Spleen (tissue), 11 donors: Measurements from ENCODE around the gene SEZ6L2. TPM values are rescaled to one million over a fixed set of nuclear protein-coding genes. Genes with fewer than 3 reads are reported as not detected.
"Not testable (repeated sequence)": the region's sequence is repeated elsewhere in the genome, so short reads cannot be mapped to it uniquely, and the experiment has no call there.

ENCODE experiments used
- DNase-seq: peaks from one replicate; pipeline ENCODE4 v3.0.0-alpha.2; 2020
- H3K27ac ChIP-seq, 8 donors: fragments of 200-600 bp; sonication (generic) in 7 of 8; 1 replicate in 4 of 8; 2 replicates in 4 of 8; pipeline versions ENCODE4 v1.5.0 to v1.8.0; 2016 to 2021; ENCODE audit warnings: inconsistent platforms in 4 of 8, mild to moderate bottlenecking in 4 of 8, moderate library complexity in 1 of 8
- H3K27me3 ChIP-seq, 7 donors: fragments of 200-600 bp; sonication (generic) in 6 of 7; replicated peaks in 1 of 7; 1 replicate in 4 of 7; 2 replicates in 3 of 7; pipeline versions ENCODE4 v1.5.0 to v1.8.0; 2016 to 2021; ENCODE audit warnings: inconsistent platforms in 3 of 7, mild to moderate bottlenecking in 1 of 7
- H3K36me3 ChIP-seq, 6 donors: fragments of 200-600 bp; sonication (generic) in 5 of 6; 1 replicate in 4 of 6; 2 replicates in 2 of 6; pipeline versions ENCODE4 v1.5.0 to v1.8.0; 2016 to 2021; ENCODE audit warnings: inconsistent platforms in 2 of 6
- H3K4me1 ChIP-seq, 6 donors: fragments of 200-600 bp; sonication (generic) in 5 of 6; 1 replicate in 3 of 6; 2 replicates in 3 of 6; pipeline versions ENCODE4 v1.5.0 to v1.8.0; 2016 to 2021; ENCODE audit warnings: inconsistent platforms in 3 of 6
- H3K4me3 ChIP-seq, 8 donors: fragments of 200-600 bp; sonication (generic) in 7 of 8; 1 replicate in 4 of 8; 2 replicates in 4 of 8; pipeline versions ENCODE4 v1.5.0 to v1.8.0; 2016 to 2021; ENCODE audit warnings: inconsistent platforms in 4 of 8, mild to moderate bottlenecking in 4 of 8, moderate library complexity in 2 of 8
- H3K9me3 ChIP-seq, 8 donors: fragments of 200-600 bp; sonication (generic) in 7 of 8; 1 replicate in 4 of 8; 2 replicates in 4 of 8; pipeline versions ENCODE4 v1.5.0 to v1.8.0; 2016 to 2021; ENCODE audit warnings: inconsistent platforms in 4 of 8
- POLR2A ChIP-seq, 3 donors: fragments of 450-650 bp; IDR thresholded peaks; one replicate each; pipeline ENCODE4 v1.5.1; 2017; ENCODE audit warnings: antibody characterized with exemption in 3 of 3, mild to moderate bottlenecking in 1 of 3
- POLR2AphosphoS5 ChIP-seq, 3 donors: sonication (generic); formaldehyde crosslinking; IDR thresholded peaks; one replicate each; pipeline ENCODE4 v1.5.1; 2017; ENCODE audit warnings: antibody characterized with exemption in 3 of 3
- WGBS, 5 donors: extraction: QIAGEN DNeasy Blood & Tissue Kit in 3 of 5; methylation state at CpG; one replicate each; pipeline versions ENCODE4 v1.1.5 to v1.1.7; 2013 to 2018; 5-methylcytosine and 5-hydroxymethylcytosine counted together
- intact Hi-C: fragments of 100-400 bp; cut with DNase I; formaldehyde crosslinking; loops from one replicate; pipeline ENCODE4 v1.15.0; 2023; ENCODE audit warnings: low total_unique reads
- polyA plus RNA-seq, 3 donors: library from polyadenylated mRNA; stranded (reverse); fragments of 200-250 nt; gene quantifications; one replicate each; pipeline ENCODE4 v1.2.1, GENCODE V29; 2013
- total RNA-seq, 7 donors: library from RNA; depleted of rRNA in 3 of 7; stranded (reverse); fragments of >200 nt in 3 of 7; fragmentation: NEBNext Ultra II Directional in 4 of 7; extraction: Animal tissue kit (Norgen Biotek cat#: 25700) in 4 of 7; gene quantifications; one replicate each; pipeline versions ENCODE4 v1.1.0 to v1.2.1, GENCODE V29; 2016 to 2021
- TF ChIP-seq, protein P1 (sequence below), 11 experiments: fragments of 200-600 bp in 7 of 11; fragments of 450-650 bp in 4 of 11; sonication (generic) in 4 of 11; IDR thresholded peaks in 8 of 11; conservative IDR thresholded peaks in 3 of 11; 1 replicate in 7 of 11; 2 replicates in 4 of 11; pipeline versions ENCODE4 v1.4.0 to v1.8.0; 2016 to 2021; ENCODE audit warnings: antibody characterized with exemption in 11 of 11, inconsistent platforms in 4 of 11, mild to moderate bottlenecking in 1 of 11
- donor health status: healthy with polysubstance abuse.
- donor health status: DM: no; HTN: no; CAD: no; lungs with moderate emphysema.
- donor health status: DM: no; HTN: no; CAD: no.
- donor health status: Bipolar disorder and iron deficiency.
- donor health status: healthy.
- donor health status: DM: no; HTN: no; CAD: no.
- donor health status: DM: yes; HTN: yes; CAD: no.

Gene SEZ6L2
- total and polyA plus RNA-seq, 10 donors: 0.35 to 4.1 (median 2.1) TPM

GRCh38 chr16:29893553-29893952 lies 5.8 kb downstream of the SEZ6L2 start:
- no peak overlapping the region for H3K27ac ChIP-seq
- TF ChIP-seq, protein P1, sequence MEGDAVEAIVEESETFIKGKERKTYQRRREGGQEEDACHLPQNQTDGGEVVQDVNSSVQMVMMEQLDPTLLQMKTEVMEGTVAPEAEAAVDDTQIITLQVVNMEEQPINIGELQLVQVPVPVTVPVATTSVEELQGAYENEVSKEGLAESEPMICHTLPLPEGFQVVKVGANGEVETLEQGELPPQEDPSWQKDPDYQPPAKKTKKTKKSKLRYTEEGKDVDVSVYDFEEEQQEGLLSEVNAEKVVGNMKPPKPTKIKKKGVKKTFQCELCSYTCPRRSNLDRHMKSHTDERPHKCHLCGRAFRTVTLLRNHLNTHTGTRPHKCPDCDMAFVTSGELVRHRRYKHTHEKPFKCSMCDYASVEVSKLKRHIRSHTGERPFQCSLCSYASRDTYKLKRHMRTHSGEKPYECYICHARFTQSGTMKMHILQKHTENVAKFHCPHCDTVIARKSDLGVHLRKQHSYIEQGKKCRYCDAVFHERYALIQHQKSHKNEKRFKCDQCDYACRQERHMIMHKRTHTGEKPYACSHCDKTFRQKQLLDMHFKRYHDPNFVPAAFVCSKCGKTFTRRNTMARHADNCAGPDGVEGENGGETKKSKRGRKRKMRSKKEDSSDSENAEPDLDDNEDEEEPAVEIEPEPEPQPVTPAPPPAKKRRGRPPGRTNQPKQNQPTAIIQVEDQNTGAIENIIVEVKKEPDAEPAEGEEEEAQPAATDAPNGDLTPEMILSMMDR (IDR thresholded peaks at IDR 0.05 in 8 of 11, conservative IDR thresholded peaks at IDR 0.05 in 3 of 11): no peak
- TF ChIP-seq POLR2A (IDR thresholded peaks at IDR 0.05) (no peak), POLR2AphosphoS5 (IDR thresholded peaks at IDR 0.05) (no peak)
- WGBS, 5 donors: 84 to 93% (median 89%) methylated on average over 3 of the region's 3 CpGs
- no peaks in the 10 kb centered on the region for H3K36me3 ChIP-seq
- peaks cover 0 to 35% (median 17%) of the 10 kb centered on the region in 7 donors for H3K27me3 ChIP-seq
- intact Hi-C loops: loop anchor here (10.0 kb wide), 1 partner anchor 61 kb away; no protein-coding TSS in a partner anchor
- DNase-seq: no peak
- H3K9me3 ChIP-seq: no peaks in the 10 kb centered on the region
- H3K4me3 ChIP-seq: no peak overlapping the region
- peaks cover 0 to 1% (median 0%) of the 10 kb centered on the region in 6 donors for H3K4me1 ChIP-seq

GRCh38 chr16:29892458-29892813 lies 6.9 kb downstream of the SEZ6L2 start:
- TF ChIP-seq POLR2AphosphoS5 (IDR thresholded peaks at IDR 0.05) (no peak), POLR2A (IDR thresholded peaks at IDR 0.05) (no peak)
- TF ChIP-seq, protein P1 (IDR thresholded peaks at IDR 0.05 in 8 of 11, conservative IDR thresholded peaks at IDR 0.05 in 3 of 11): no peak
- intact Hi-C loops: loop anchor here (10.0 kb wide), 1 partner anchor 62 kb away; no protein-coding TSS in a partner anchor
- WGBS, 5 donors: 82 to 95% (median 89%) methylated on average over 6 of the region's 6 CpGs
- Histone ChIP-seq H3K4me1 (no peaks in the 10 kb centered on the region), H3K9me3 (no peaks in the 10 kb centered on the region), H3K27me3 (peaks cover 0 to 28% (median 6%) of the 10 kb centered on the region in 7 donors), H3K27ac (no peak overlapping the region), H3K36me3 (no peaks in the 10 kb centered on the region), H3K4me3 (no peak overlapping the region)
- no peak for DNase-seq

DNA sequence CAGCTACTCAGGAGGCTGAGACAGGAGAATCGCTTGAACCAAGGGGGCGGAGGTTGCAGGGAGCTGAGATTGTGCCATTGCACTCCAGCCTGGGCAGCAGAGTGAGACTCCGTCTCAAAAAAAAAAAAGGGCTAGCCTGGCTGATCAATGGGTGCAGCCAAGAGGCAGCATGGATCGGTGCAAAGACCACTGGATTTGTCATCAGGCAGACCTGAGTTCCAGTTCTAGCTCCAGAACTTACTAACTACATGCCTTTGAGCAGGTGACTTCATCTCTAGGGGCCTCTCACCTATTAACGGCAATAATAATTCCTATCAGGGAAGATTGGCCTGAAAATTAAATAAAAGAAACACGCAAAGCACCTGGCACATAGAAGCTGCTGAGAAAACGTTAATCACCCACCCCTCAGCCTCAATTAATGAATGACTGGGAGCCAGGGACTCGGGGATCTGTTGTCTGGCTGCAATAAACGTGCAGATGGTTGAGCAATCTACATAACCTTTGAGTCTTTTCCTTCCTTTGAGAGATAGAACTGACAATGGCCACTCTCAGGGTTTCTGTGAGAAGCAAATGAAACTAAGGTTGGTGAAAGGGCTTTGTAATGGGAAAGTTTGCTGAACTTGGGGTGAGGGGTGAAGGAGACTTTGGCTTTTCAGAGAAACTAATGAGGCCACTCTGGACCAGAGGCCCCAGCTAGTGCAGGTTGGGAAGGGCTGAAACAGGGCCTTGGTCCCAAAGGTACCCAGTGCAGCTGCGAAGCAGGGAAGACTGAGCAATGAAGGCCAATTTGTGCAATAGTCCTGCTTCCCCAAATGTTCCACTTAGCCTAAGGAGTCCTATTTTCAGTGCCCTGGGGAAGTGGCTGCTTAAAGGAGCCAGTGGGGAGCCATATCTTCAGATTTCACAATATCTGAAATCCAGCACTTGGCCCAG lies 7.6 kb downstream of the SEZ6L2 start:
- TF ChIP-seq POLR2AphosphoS5 (IDR thresholded peaks at IDR 0.05) (no peak), POLR2A (IDR thresholded peaks at IDR 0.05) (no peak)
- TF ChIP-seq, protein P1 (IDR thresholded peaks at IDR 0.05 in 8 of 11, conservative IDR thresholded peaks at IDR 0.05 in 3 of 11): no peak
- peaks cover 0 to 22% (median 3%) of the 10 kb centered on the region in 7 donors for H3K27me3 ChIP-seq
- no peak overlapping the region for H3K27ac ChIP-seq
- no peak for DNase-seq
- intact Hi-C loops: loop anchor here (10.0 kb wide), 1 partner anchor 63 kb away; no protein-coding TSS in a partner anchor
- no peak overlapping the region for H3K4me3 ChIP-seq
- no peaks in the 10 kb centered on the region for H3K36me3 ChIP-seq
- 66 to 72% (median 71%) methylated on average over 10 of the region's 10 CpGs for WGBS, 5 donors
- no peaks in the 10 kb centered on the region for H3K9me3 ChIP-seq
- no peaks in the 10 kb centered on the region for H3K4me1 ChIP-seq

GRCh38 chr16:29889372-29889771 lies 10.0 kb downstream of the SEZ6L2 start:
- 86 to 96% (median 94%) methylated on average over 3 of the region's 3 CpGs for WGBS, 5 donors
- H3K9me3 ChIP-seq, H3K4me3 ChIP-seq, H3K27ac ChIP-seq, DNase-seq, H3K4me1 ChIP-seq, intact Hi-C loops, H3K36me3 ChIP-seq: not testable (repeated sequence)
- peaks cover 0 to 11% (median 0%) of the 10 kb centered on the region in 7 donors for H3K27me3 ChIP-seq
